GM18868 (cell line): ENCODE data around the gene CAND1.

Experiments used
- ATAC-seq: cut with Tn5 transposase; IDR thresholded peaks from one replicate; pipeline ENCODE4 v1.9.1; 2021; ENCODE audit warnings: mild to moderate bottlenecking, moderate library complexity; ENCODE audit not compliant: unreplicated experiment

Gene CAND1

DNA sequence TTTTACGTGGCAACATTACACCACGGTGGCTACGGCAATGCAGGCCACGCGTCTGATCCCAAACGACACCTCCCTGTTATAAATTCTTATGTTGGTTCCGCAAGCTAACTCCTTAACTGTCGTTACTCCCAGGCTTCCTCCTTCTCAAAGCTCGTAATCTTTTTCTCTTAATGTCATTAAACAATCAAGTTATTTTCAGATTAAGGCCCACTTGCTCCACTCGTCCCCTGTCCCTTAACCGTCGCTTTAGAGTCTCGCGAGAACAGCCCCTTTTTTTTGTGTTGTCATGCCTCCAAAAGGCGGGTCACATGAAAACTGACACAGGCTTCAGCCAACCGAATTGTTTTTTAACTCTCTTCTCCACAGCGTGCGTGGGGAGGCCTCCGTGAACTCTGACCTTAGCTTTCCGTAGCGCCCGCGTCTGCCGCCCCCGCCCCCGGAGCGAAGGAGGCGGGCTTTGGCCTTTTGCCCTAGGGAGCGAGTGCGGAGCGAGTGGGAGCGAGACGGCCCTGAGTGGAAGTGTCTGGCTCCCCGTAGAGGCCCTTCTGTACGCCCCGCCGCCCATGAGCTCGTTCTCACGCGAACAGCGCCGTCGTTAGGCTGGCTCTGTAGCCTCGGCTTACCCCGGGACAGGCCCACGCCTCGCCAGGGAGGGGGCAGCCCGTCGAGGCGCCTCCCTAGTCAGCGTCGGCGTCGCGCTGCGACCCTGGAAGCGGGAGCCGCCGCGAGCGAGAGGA lies at the start of gene CAND1:
Gene CAND1, plus strand, starts transcription at position 463 of the 737 bp plus-strand sequence. CDS start 360 bp downstream, outside the sequence.
- peak; percentile 71 for ATAC-seq

DNA sequence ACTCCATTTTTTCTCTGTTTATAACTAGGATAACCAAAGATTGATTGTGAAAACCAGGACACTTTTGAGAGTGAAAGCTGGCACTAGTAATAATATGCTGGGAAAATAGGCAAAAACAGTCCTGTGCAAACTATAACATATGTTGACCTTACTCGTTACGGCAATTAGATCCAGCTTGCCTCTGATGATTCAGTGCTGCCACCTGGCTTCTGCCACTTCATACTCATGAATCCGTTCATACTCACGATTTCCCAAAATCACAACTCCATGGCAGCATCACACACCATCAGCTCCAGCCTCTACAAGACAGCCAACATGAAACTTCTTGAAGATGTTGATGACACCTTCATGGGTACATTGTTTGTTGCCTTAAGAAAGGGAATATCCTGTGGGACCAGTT lies 49.1 kb upstream of the CAND1 start:
- ATAC-seq: no peak

DNA sequence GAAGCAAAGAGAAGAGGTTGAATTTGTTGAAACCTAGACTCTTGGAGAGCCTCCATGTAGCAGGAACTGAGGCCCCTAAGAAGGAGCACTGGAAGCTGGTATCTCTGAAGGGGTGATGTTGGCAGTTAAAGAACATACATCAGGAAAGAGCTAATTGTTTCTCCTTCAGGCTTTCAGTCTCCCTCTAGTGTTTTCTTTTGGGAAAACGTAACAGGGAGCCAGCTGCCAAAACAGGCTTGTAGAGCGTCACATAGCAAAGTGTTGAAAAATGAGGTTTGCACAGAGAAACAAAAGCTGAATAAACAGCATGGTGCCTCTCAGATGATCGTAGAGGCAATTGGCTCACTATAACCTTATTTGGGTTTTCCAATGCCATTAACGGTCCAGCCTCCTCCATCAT lies 46.9 kb upstream of the CAND1 start:
- ATAC-seq: no peak

- no peak for ATAC-seq
These were observed 45.9 kb upstream of the CAND1 start for GRCh38 chr12:67223225-67223624.

DNA sequence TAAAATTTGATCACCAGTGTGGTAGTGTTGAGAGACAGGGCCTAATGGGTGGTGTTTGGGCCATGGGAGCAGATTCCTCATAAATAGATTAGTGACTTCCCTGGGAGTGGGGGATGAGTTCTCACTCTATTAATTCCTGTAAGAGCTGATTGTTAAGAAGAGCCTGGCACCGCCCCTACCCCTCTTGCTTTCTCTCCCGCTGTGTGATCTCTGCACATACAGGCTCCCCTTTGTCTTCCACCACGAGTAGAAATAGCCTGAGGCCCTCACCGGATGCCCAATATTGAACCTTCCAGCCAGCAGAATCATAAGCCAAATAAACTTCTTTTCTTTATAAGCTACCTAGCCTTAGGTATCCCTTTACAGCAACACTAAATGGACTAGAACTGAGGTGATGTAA lies 31.9 kb upstream of the CAND1 start:
- no peak for ATAC-seq

- ATAC-seq: no peak
These were observed 30.1 kb upstream of the CAND1 start for GRCh38 chr12:67239061-67239460.

DNA sequence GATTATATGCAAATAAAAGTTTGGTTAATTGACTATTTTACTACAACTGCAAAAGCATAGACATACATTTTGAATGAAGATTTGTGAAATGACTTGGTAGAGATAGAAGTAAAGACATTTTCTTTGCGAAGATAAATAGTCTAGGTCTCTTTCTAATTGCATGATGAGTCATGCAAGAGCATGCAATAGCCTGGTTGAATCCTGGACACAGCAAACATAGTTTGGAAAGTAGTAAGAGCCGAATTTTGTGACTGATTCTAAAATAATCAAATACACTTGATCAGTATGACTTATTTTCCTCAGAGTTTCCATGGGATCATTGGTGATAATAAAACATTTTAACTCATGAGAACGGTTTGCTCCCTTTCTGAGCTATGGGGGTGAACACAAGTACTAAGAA lies 27.7 kb upstream of the CAND1 start:
- ATAC-seq: no peak

DNA sequence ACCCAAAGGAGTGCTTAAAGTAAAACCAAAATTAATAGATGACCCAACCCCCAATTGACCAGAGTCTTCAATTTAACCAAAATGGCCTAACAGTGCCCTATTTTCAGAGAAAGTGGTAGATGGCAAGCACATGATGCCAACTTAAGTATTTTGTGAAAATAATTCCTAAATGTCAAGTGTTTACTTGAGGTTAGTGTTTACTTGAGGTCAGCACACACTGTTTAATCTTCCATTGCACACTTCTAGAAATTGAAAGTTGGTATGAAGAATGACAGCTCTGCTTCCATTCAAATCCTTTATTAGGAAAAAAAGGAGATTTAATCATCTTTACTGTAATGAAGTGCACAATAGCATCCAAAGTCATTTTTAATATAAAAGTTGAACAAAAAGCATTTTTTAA lies 25.9 kb upstream of the CAND1 start:
- ATAC-seq: no peak

DNA sequence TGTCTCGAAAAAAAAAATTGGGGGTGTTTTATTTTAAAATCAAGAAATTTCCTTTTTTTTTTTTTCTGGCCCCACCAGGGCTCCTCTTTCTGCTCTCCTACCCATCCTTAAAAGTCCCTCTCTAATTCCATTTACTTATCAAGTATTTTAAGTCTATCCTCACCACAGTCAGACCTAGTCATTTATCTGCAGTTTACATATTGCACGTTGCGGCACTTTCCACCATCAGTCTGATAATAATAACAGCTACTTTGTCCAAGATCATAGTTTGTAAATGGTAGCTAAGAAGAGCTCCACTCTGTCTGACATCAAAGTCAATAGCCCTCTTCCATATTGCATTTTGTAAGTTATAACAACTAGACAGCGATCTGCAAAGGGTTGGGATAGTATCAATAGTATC lies 23.6 kb upstream of the CAND1 start:
- no peak for ATAC-seq

- ATAC-seq: no peak
These were observed 18.1 kb upstream of the CAND1 start for GRCh38 chr12:67251012-67251411.

DNA sequence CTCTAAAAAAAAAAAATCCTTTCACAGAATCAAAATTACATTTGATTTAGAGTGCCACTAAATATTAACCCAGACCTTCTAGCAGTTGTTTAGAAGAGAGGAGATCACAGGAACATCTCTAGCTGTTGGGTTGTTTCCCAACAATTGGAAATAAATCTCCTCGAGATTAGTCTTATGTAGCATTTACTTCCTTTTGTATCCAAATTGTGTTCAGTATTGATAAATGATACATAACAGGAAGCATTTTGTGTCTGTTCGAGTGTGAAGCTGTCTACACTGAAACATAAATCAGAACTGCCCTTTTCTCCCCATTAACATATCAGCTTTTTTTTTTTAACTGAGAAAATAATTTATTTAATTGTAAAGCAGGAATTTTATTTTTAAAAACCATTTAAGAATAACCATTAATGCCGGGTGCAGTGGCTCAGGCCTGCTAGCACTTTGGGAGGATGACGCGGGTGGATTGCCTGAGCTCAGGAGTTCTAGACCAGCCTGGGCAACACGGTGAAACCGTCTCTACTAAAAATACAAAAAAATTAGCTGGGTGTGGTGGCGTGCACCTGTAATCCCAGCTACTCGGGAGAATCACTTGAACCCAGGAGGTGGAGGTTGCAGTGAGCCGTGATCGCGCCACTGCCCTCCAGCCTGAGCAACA lies 14.7 kb upstream of the CAND1 start:
- no peak for ATAC-seq

GRCh38 chr12:67256649-67257048 lies 12.5 kb upstream of the CAND1 start:
- no peak for ATAC-seq

GRCh38 chr12:67263471-67263870 lies 5.7 kb upstream of the CAND1 start:
- no peak for ATAC-seq

- peak; percentile 75 for ATAC-seq
These were observed 743 bp upstream of the CAND1 start for GRCh38 chr12:67268335-67268895.

- ATAC-seq: peak; percentile 3
These were observed 745 bp downstream of the CAND1 start for GRCh38 chr12:67269633-67270573.

GRCh38 chr12:67270622-67271021 lies 1.5 kb downstream of the CAND1 start:
- no peak for ATAC-seq

GRCh38 chr12:67271976-67272375 lies 2.8 kb downstream of the CAND1 start:
- ATAC-seq: no peak

GRCh38 chr12:67274186-67274585 lies 5.0 kb downstream of the CAND1 start:
- no peak for ATAC-seq

GRCh38 chr12:67275380-67275913 lies 6.3 kb downstream of the CAND1 start:
- no peak for ATAC-seq

DNA sequence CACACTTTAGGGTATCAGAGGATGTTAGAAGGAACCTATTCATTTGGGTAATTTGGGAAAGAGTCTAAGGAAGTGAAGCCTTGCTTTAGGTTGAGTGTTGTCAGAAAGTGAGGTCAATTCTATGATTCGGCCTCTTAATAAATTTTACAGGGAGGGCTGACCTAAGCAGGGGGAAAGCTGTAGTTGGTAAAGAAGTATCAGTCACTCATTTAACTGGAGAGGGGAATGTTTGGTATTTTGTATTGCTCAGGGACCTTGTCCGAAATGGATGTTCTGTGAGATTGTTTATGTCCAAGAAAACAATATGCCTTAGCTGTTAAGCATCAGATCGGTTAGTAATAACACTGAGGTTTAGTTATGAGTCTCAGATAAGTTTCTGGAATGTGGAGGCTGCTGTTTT lies 7.3 kb downstream of the CAND1 start:
- no peak for ATAC-seq

DNA sequence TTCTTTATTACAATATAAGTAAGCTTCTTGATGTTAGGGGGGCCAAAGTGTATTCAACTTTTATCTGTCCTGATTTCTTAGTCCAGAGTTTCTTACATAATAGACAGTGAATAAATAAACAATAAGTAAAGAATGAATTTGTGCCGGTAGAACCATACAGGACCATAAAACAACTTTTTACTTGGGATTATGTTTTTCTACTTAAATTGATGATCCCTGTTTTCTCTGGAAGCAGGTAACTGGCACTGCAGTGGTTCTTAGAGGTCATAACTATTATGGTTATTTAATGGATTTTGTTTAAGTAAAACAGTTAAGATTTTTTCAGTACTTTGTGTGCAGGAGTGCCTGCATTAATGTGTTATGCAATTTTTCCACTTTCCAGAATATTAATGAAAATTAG lies 10.5 kb downstream of the CAND1 start:
- no peak for ATAC-seq
